HCT116 (cell line): ENCODE data around the gene LGALS3.

ENCODE experiments used
- CTCF ChIP-seq, 3 experiments: fragments of 200-600 bp in 1 of 3; sonication (generic) in 1 of 3; IDR thresholded peaks in 2 of 3; conservative IDR thresholded peaks in 1 of 3; 2 replicates each; pipeline ENCODE4 v1.5.1; 2012 to 2017; ENCODE audit warnings: low read depth in 2 of 3, low read length in 2 of 3, antibody characterized with exemption in 1 of 3, borderline replicate concordance in 1 of 3, control low read depth in 1 of 3, mild to moderate bottlenecking in 1 of 3, mixed read lengths in 1 of 3, mixed run types in 1 of 3, moderate library complexity in 1 of 3; ENCODE audit not compliant: insufficient read depth in 1 of 3
- ELF1 ChIP-seq: IDR thresholded peaks from 2 replicates; pipeline ENCODE4 v1.6.1; 2012; ENCODE audit warnings: low read depth, borderline replicate concordance
- EZH2 ChIP-seq: fragments of 200-600 bp; sonication (generic); IDR thresholded peaks from 2 replicates; pipeline ENCODE4 v1.6.1; 2017; ENCODE audit warnings: antibody characterized with exemption, mixed run types
- POLR2A ChIP-seq: IDR thresholded peaks from 2 replicates; pipeline ENCODE4 v1.7.0; 2011; ENCODE audit warnings: borderline replicate concordance; ENCODE audit not compliant: insufficient read depth, insufficient read length; ENCODE audit errors: extremely low read depth
- REST ChIP-seq: IDR thresholded peaks from 2 replicates; pipeline ENCODE4 v1.6.1; 2012; ENCODE audit warnings: low read depth

GRCh38 chr14:55102141-55102621 lies 26.9 kb upstream of the LGALS3 start:
- TF ChIP-seq CTCF (IDR thresholded peaks at IDR 0.05 in 2 of 3, conservative IDR thresholded peaks at IDR 0.05 in 1 of 3; ENCODE audit: borderline replicate concordance in 1 of 3, insufficient read depth in 1 of 3, low read depth in 2 of 3, low read length in 2 of 3) (no peak), ELF1 (no peak), EZH2 (no peak), POLR2A (no peak), REST (no peak)
